IPS DF 4.7 (cell line): Measurements from ENCODE around the gene CTAG1A.
"Not testable (repeated sequence)": the region's sequence is repeated elsewhere in the genome, so short reads cannot be mapped to it uniquely, and the experiment has no call there.

Experiments
- DNase-seq: peaks from one replicate; pipeline ENCODE4 v3.0.0-alpha.2; 2013; ENCODE audit warnings: low spot score; ENCODE audit errors: extremely low read depth

The CTAG1A gene

DNA sequence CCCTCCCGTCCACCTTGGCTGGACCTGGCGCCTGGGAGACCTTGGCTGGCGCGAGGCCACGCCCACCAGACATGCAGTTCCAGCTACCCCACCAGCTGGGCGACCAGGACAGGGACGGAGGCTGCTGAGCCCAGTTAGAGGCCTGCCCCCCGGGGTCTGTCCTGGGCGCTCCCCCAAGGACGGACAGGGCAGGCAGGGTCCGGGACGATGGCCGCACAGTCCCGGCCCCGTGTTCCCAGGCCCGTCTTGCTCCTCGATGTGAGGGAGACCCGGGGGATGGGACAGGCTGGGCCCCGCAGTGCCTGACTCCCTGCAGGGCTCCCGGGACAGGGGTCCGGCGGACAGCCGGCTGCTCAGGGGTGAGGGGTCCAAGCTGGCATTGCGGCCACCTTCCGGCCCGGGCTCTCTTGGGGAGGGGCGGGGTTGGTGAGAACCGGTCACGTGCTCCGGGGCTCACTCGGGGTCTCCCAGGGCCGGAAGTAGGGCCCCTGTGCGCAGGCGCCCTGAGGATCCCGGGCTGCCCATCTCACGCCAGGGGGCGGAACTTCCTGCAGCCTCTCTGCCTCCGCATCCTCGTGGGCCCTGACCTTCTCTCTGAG lies at the start of gene CTAG1A:
Gene CTAG1A, plus strand, starts transcription at position 549 of the 599 bp plus-strand sequence. CDS start 74 bp downstream, outside the sequence.
- not testable (repeated sequence) for DNase-seq

GRCh38 chrX:154535892-154536291 lies 49.0 kb upstream of the CTAG1A start:
- DNase-seq: no peak

- DNase-seq: no peak
Observed at GRCh38 chrX:154539077-154539476, 45.9 kb upstream of the CTAG1A start.

- DNase-seq: not testable (repeated sequence)
Observed at GRCh38 chrX:154540365-154540764, 44.6 kb upstream of the CTAG1A start.

GRCh38 chrX:154540897-154541535 lies 43.9 kb upstream of the CTAG1A start:
- no peak for DNase-seq

- no peak for DNase-seq
Observed at GRCh38 chrX:154541589-154541895, 43.4 kb upstream of the CTAG1A start.

GRCh38 chrX:154541896-154542722 lies 42.8 kb upstream of the CTAG1A start:
- DNase-seq: no peak

- DNase-seq: no peak
Observed at GRCh38 chrX:154542723-154543424, 42.1 kb upstream of the CTAG1A start.

DNA sequence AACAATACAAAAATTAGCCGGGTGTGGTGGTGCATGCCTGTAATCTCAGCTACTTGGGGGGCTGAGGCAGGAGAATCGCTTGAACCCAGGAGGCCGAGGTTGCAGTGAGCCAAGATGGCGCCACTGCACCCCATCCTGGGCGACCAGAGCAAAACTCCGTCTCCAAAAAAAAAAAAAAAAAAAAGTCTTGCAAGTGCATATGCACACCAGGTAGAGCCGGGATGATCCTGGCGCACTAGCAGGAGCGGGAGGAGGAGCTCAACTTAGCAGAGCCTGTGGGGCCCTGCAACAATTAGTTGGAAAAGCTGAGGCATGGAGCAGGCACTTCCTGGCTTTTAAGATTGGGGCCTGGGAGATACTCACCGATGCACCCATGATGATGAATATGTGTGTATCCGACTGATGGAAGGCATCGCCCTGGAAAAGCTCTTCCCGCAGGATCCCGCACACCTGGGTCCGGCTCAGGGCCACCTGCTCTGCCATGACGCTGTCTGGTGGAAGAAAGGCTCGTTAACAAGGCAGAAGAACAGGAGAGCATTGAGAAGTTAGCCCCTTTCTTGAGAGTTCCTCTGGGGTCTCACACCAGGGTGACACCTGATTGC lies 39.2 kb upstream of the CTAG1A start:
- DNase-seq: no peak

DNA sequence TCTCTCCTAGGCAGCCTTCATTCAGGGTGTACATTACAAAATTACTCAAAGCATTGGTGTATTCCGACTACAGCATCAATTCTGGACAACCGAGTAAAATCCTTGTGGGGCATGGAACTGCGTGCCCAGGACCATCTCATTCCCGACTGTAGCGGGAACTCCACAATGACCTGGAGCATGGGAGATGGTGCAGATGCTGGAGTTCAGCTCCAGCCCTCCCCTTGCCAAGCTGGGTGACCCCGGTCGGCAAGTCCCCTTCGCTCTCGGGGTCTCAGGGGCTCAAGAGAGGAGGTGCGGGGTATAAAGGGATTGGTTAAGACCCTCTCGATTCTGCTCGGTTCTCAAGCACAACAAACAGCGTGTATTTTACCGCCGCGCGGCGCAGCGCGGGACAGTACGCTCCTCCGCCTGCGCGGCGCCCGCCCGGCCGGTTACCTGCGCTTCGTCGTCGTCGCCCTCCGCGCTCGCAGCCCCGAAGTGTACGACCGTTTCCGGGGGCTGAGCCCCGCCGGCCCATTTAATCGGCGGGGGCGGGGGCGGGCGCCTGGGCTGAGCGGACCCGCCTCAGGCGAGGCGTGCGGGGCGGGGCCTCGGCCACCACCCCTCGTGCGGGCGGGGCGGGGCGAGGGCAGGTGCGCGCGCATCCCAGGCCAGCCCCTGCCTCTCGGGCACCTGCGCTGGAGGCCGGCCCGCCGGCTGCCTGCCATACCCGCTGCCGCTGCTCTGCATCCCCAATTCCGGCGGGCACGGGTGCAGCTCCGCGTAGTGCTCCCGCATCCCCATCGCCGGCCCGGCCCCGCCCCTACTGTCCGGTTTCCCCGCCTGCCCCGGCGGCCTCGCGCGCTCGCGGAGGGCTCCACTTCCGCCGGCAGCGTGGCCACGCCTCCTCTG lies 38.3 kb upstream of the CTAG1A start, which contains the start of gene G6PD:
Gene G6PD, minus strand, starts transcription at position 493 of the 891 bp plus-strand sequence. CDS start 691 bp downstream, outside the sequence.
- no peak for DNase-seq

DNA sequence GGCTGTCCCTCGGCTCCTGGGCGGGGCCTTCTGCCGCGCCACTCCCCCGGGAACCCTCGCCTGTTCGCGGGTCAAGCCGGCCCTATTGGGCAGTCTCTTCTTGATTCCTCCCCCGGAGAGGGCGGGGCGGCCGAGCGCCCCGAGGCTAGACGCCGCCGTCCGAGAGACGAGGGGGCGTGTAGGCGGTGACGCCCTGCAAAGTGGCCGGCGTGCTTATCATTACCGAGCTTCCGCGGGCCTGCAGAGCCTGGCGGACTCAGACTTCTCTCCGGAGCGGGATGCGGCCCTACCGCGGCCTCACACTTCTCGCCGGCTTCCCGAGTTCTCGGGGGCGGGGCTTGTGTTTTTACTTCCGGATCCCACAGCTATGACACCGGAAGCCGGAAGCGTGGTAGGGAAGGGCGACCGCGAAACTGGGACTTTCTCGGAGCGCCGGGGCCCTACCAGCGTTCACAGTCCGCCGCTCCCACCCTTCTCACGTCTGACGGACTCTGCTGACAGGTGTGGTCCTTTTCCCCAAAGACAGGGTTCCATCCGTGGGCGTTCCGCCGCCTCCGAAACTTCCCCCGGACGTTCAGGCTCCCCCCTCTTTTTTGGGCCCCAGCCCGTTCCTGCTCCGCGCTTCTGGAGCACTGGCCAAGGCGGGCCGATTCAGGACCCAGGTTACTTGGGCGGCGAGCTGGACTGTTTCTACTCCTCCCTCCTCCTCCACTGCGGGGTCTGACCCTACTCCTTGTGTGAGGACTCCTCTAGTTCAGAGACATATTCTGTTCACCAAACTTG lies 37.5 kb upstream of the CTAG1A start, which contains the start of gene IKBKG:
Gene IKBKG, plus strand, starts transcription at position 376 of the 783 bp plus-strand sequence. CDS start 4,383 bp downstream, outside the sequence.
- no peak for DNase-seq

DNA sequence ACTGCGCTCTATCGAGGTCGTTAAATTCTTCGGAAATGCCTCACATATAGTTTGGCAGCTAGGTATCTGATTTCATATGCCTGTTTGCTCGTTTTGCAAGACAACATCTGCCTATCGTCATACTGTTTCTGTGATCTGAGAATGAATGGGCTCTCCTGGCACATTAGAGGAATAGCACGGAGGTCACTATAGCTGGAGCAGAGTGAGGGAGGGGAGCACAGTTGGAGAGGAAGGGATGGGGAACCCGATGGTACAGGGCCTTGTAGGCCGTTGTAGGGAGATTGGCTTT lies 37.0 kb upstream of the CTAG1A start:
- DNase-seq: no peak

DNA sequence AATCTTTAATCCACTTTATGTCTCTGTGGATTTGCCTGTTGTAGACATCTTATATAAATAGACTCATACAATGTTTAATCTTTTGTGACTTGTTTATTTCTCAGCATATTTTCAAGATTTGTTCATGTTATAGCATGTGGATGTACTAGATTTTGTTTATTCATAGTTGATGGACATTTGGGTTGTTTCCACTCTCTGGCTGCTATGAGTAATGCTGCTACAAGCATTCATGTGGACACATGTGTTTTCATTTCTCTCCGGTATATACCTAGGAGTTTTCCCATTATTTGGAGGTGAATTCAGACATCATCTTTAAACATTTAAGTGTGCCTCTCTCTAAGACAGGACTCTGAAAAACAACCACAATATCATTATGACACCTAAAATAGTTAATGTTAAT lies 35.2 kb upstream of the CTAG1A start:
- no peak for DNase-seq

GRCh38 chrX:154552112-154552806 lies 32.7 kb upstream of the CTAG1A start:
- DNase-seq: not testable (repeated sequence)

- DNase-seq: not testable (repeated sequence)
Observed at GRCh38 chrX:154558060-154558690, 26.8 kb upstream of the CTAG1A start.

DNA sequence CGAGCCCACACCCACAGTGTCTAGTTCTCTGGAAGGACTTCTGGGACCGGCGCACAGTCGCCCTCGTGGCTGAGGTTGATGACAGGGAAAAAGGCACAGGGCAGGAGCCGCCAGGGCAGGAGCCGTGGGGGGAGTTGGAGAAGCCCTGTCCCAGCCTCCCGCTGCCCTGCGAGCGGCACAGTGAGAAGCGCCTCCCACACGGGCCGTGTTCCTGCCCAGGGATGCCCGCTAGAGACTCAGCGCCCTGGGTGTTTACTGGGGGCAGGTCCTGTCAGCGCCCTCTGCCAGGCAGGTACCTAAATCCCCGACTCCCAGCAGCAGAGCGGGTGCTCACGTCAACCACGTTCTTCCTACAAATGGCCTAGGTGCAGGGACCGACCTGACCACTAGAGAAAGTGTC lies 26.0 kb upstream of the CTAG1A start:
- not testable (repeated sequence) for DNase-seq

GRCh38 chrX:154560326-154560725 lies 24.6 kb upstream of the CTAG1A start:
- not testable (repeated sequence) for DNase-seq

GRCh38 chrX:154562295-154562694 lies 22.6 kb upstream of the CTAG1A start:
- DNase-seq: not testable (repeated sequence)
